GM18511 (cell line): ENCODE data around the gene MTX1.
A peak's percentile ranks its signal among the peaks of the same experiment; 100 is the strongest.

ENCODE experiments used
- ATAC-seq: cut with Tn5 transposase; IDR thresholded peaks from one replicate; pipeline ENCODE4 v1.9.1; 2021; ENCODE audit warnings: mild to moderate bottlenecking, moderate library complexity; ENCODE audit not compliant: unreplicated experiment

The MTX1 gene

DNA sequence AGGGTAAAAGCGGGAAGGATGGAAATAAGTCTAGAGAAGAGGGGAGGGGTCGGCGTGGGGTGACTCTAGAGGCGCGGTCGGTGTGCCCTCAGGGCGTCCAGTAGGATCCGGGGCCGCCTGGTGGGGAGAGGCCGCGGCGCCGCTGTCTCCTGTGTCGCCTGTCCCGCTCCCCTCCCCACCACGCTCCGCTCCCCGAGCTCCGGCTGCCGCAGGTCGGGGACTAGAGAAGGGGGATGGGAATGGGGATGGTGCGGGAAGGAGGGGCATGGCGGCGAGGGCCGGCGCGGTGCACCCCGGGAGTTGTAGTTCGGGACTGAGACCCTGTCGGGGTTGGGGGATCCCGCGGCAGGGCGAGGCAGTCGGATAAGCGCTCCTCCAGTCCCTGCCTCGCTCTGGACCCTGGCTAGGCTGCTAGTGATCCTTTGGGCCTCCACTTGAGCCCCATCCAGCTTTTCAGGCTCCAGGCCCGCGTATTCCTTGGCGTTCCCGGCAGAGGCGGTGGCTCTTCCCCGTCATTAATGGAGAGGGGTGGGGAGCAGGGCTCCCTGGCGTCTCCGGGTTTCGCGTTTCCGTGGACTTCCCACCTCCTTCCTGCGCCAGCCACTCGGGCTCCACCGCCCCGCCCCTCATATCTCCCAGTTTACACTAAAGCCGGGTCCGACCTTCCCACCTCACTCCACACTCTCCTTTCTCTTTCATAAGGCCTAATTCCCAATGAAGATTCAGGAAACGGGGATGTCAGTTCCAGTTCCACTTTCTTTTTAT lies 46.9 kb downstream of the MTX1 start, which contains the start of gene ENTREP3:
TSS of gene ENTREP3 (minus strand) at position 241 of the 765 bp plus-strand sequence. CDS start 606 bp downstream, outside the sequence.
- peak; percentile 60 for ATAC-seq

- ATAC-seq = no peak
These were observed 47.8 kb downstream of the MTX1 start for GRCh38 chr1:155256058-155256852.

GRCh38 chr1:155260276-155260675 lies 51.8 kb downstream of the MTX1 start:
- ATAC-seq = no peak

DNA sequence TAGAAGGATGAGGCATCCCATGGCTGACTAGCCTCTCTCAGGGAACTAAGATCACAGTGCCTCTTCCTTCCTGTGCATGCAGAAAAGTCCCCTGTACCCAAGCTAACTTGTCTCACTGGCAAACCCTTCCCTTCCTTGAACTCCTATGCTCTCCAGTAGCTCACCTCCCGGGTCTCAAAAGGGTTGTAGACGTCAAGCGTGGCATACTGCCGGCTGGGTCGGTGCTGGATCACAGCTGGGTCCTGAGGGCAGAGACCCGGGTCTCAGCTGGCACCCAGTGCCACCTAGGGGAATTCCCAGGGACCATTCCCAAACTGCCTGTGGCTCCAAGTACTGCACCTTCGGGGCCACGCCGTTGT lies 53.0 kb downstream of the MTX1 start:
- no peak for ATAC-seq

GRCh38 chr1:155261852-155262673 lies 53.6 kb downstream of the MTX1 start, which contains the start of gene SCAMP3:
Gene SCAMP3, minus strand, starts transcription at chr1:155262360. Its CDS starts 209 bp downstream, at chr1:155262151.
- ATAC-seq = peak; percentile 96

GRCh38 chr1:155263067-155263466 lies 54.6 kb downstream of the MTX1 start:
- ATAC-seq = no peak
